Mesothelial cell of epicardium (in vitro differentiated cells): Measurements from ENCODE around the gene PPM1A. TPM values are rescaled to one million over a fixed set of nuclear protein-coding genes. Genes with fewer than 3 reads are reported as not detected.

Experiments
- DNase-seq, 2 experiments: peaks; one replicate each; pipeline ENCODE4 v3.0.0; 2021; ENCODE audit warnings: low spot score in 2 of 2; ENCODE audit not compliant: unreplicated experiment in 2 of 2
- H3K27ac Mint-ChIP-seq: 2 replicates; pipeline ENCODE4 v1.8.0; 2021; ENCODE audit warnings: mixed read lengths
- H3K27me3 Mint-ChIP-seq: 2 replicates; pipeline ENCODE4 v1.8.0; 2021; ENCODE audit warnings: low read depth, mixed read lengths
- H3K36me3 Mint-ChIP-seq: 2 replicates; pipeline ENCODE4 v1.8.0; 2021; ENCODE audit warnings: mixed read lengths
- H3K4me1 Mint-ChIP-seq: 2 replicates; pipeline ENCODE4 v1.8.0; 2021; ENCODE audit warnings: mixed read lengths
- H3K4me3 Mint-ChIP-seq: 2 replicates; pipeline ENCODE4 v1.8.0; 2021; ENCODE audit warnings: mild to moderate bottlenecking, moderate library complexity, mixed read lengths
- H3K9me3 Mint-ChIP-seq: 2 replicates; pipeline ENCODE4 v1.8.0; 2021; ENCODE audit warnings: mixed read lengths
- CTCF ChIP-seq: fragments of 200-600 bp; sonication (generic); IDR thresholded peaks from one replicate; pipeline ENCODE4 v1.5.0; 2021; ENCODE audit warnings: antibody characterized with exemption; ENCODE audit not compliant: unreplicated experiment
- total RNA-seq: library from RNA; stranded (reverse); gene quantifications from 3 replicates; pipeline ENCODE4 v1.2.1, GENCODE V29; 2021

PPM1A gene
- total RNA-seq, 1 donor from 2014 or later = 44.3 TPM

- Mint-ChIP-seq H3K36me3 (no peaks in the 10 kb centered on the region), H3K4me1 (no peaks in the 10 kb centered on the region), H3K27ac (no peak overlapping the region), H3K27me3 (peaks cover 22% of the 10 kb centered on the region), H3K9me3 (peaks cover 6% of the 10 kb centered on the region), H3K4me3 (no peak overlapping the region)
- no peak for TF ChIP-seq CTCF
- DNase-seq = no peak
These were observed 42.0 kb upstream of the PPM1A start for GRCh38 chr14:60206837-60207533.

GRCh38 chr14:60210703-60211102, 38.3 kb upstream of the PPM1A start:
- Mint-ChIP-seq H3K4me1 (no peaks in the 10 kb centered on the region), H3K4me3 (no peak overlapping the region), H3K36me3 (no peaks in the 10 kb centered on the region), H3K27me3 (peaks cover 16% of the 10 kb centered on the region), H3K9me3 (peaks cover 6% of the 10 kb centered on the region), H3K27ac (no peak overlapping the region)
- no peak for DNase-seq
- TF ChIP-seq CTCF = no peak

DNA sequence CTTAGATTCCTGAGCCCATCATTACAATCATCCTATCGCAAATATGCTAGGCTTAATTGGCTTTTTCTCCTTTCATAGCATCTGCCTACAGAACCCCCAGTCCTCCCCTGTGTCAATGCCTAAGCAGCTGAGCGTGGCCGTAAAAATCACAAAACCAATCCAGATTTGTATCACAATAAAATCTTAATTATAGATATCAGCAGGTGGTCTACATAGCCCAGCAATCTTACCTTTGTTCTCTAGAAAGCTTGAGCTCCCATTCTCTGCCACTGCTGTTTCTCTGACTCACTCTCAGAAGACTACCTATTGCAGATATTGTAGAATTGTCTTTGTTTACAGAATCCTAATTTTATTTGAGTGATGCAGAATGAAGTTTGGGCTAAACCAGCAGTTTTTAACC, 37.9 kb upstream of the PPM1A start:
- Mint-ChIP-seq H3K4me1 (no peaks in the 10 kb centered on the region), H3K27me3 (peaks cover 15% of the 10 kb centered on the region), H3K36me3 (no peaks in the 10 kb centered on the region), H3K4me3 (no peak overlapping the region), H3K9me3 (peaks cover 6% of the 10 kb centered on the region), H3K27ac (no peak overlapping the region)
- TF ChIP-seq CTCF = no peak
- DNase-seq = no peak

- H3K27me3 Mint-ChIP-seq = peaks cover 4% of the 10 kb centered on the region
- TF ChIP-seq CTCF = no peak
- no peak overlapping the region for H3K27ac Mint-ChIP-seq
- H3K9me3 Mint-ChIP-seq = peaks cover 6% of the 10 kb centered on the region
- DNase-seq = no peak
- no peak overlapping the region for H3K4me3 Mint-ChIP-seq
- H3K4me1 Mint-ChIP-seq = no peaks in the 10 kb centered on the region
- H3K36me3 Mint-ChIP-seq = no peaks in the 10 kb centered on the region
These were observed 36.3 kb upstream of the PPM1A start for GRCh38 chr14:60212503-60213371.

GRCh38 chr14:60214003-60214402, 35.0 kb upstream of the PPM1A start:
- DNase-seq = no peak
- H3K36me3 Mint-ChIP-seq = no peaks in the 10 kb centered on the region
- no peak overlapping the region for H3K4me3 Mint-ChIP-seq
- TF ChIP-seq CTCF = no peak
- H3K4me1 Mint-ChIP-seq = no peaks in the 10 kb centered on the region
- H3K27ac Mint-ChIP-seq = no peak overlapping the region
- H3K27me3 Mint-ChIP-seq = peaks cover 4% of the 10 kb centered on the region
- peaks cover 6% of the 10 kb centered on the region for H3K9me3 Mint-ChIP-seq
